Measurements from ENCODE around the gene CTSZ.

GRCh38 chr20:59013959-59014608, 7.0 kb upstream of the CTSZ start:
- TF ChIP-seq CTCF (IDR thresholded peaks at IDR 0.05) (no peak), POLR2A (IDR thresholded peaks at IDR 0.05) (no peak)
